GM21515 (cell line): ENCODE data around the gene CAMTA1.

Source experiments
- ATAC-seq: cut with Tn5 transposase; IDR thresholded peaks from one replicate; pipeline ENCODE4 v1.9.1; 2021; ENCODE audit not compliant: unreplicated experiment

CAMTA1 gene

GRCh38 chr1:6953907-6954364, 168.7 kb downstream of the CAMTA1 start:
- ATAC-seq: no peak

- no peak for ATAC-seq
Measured at GRCh38 chr1:6954591-6954990, 169.3 kb downstream of the CAMTA1 start.

GRCh38 chr1:6955357-6956094, 170.3 kb downstream of the CAMTA1 start:
- no peak for ATAC-seq

- no peak for ATAC-seq
Measured at GRCh38 chr1:6956488-6957159, 171.4 kb downstream of the CAMTA1 start.

- no peak for ATAC-seq
Measured at GRCh38 chr1:6957341-6957740, 172.1 kb downstream of the CAMTA1 start.

GRCh38 chr1:6958407-6959030, 173.3 kb downstream of the CAMTA1 start:
- ATAC-seq: no peak

- ATAC-seq: no peak
Measured at GRCh38 chr1:6959491-6959890, 174.2 kb downstream of the CAMTA1 start.

- ATAC-seq: no peak
Measured at GRCh38 chr1:6960291-6960811, 175.1 kb downstream of the CAMTA1 start.

GRCh38 chr1:6960860-6961259, 175.6 kb downstream of the CAMTA1 start:
- no peak for ATAC-seq

- ATAC-seq: no peak
Measured at GRCh38 chr1:6961289-6961688, 176.0 kb downstream of the CAMTA1 start.

- ATAC-seq: no peak
Measured at GRCh38 chr1:6961905-6962477, 176.7 kb downstream of the CAMTA1 start.

GRCh38 chr1:6962478-6962995, 177.3 kb downstream of the CAMTA1 start:
- ATAC-seq: no peak

GRCh38 chr1:6962996-6963911, 178.0 kb downstream of the CAMTA1 start:
- ATAC-seq: no peak

GRCh38 chr1:6963912-6964307, 178.7 kb downstream of the CAMTA1 start:
- no peak for ATAC-seq

- ATAC-seq: no peak
Measured at GRCh38 chr1:6965083-6965934, 180.1 kb downstream of the CAMTA1 start.

GRCh38 chr1:6965935-6966241, 180.6 kb downstream of the CAMTA1 start:
- ATAC-seq: no peak

- ATAC-seq: no peak
Measured at GRCh38 chr1:6966326-6966725, 181.1 kb downstream of the CAMTA1 start.

- no peak for ATAC-seq
Measured at GRCh38 chr1:6967431-6968111, 182.3 kb downstream of the CAMTA1 start.

- ATAC-seq: no peak
Measured at GRCh38 chr1:6969106-6969505, 183.9 kb downstream of the CAMTA1 start.
